AG04449 (cell line): Measurements from ENCODE around the gene FIGN.
A peak's percentile ranks its signal among the peaks of the same experiment; 100 is the strongest.

Experiments
- CTCF ChIA-PET: fragments of 350-600 bp; formaldehyde crosslinking; extraction: SDS; loops from one replicate; lab custom pipeline; 2021; ENCODE audit warnings: antibody characterized with exemption; lab: Yijun Ruan, JAX
- POLR2A ChIA-PET: fragments of 400-600, 350-600 bp; formaldehyde crosslinking; extraction: SDS; loops from one replicate; lab custom pipeline; 2020; ENCODE audit warnings: antibody characterized with exemption, inconsistent platforms; lab: Yijun Ruan, JAX
- DNase-seq: peaks from one replicate; pipeline ENCODE4 v3.0.0-alpha.2; 2010; ENCODE audit warnings: low read depth, low spot score
- H3K4me3 ChIP-seq: 2 replicates; pipeline ENCODE4 v1.5.1; 2011; ENCODE audit warnings: low read depth, mild to moderate bottlenecking, control low read depth, low read length
- CTCF ChIP-seq: IDR thresholded peaks from one replicate; pipeline ENCODE4 v1.5.1; 2011; ENCODE audit warnings: mild to moderate bottlenecking, moderate library complexity, low read length, control low read depth, inconsistent platforms; ENCODE audit not compliant: insufficient read depth; ENCODE audit errors: missing control alignments

FIGN gene

GRCh38 chr2:163606878-163607277, 128.9 kb downstream of the FIGN start:
- ChIA-PET CTCF (interaction anchor here (1.2 kb wide), 1 partner anchor 10 kb away, joined by 3 read pairs; no protein-coding TSS in a partner anchor), POLR2A (no interaction called here)
- TF ChIP-seq CTCF: no peak
- no peak overlapping the region for H3K4me3 ChIP-seq
- DNase-seq: no peak

DNA sequence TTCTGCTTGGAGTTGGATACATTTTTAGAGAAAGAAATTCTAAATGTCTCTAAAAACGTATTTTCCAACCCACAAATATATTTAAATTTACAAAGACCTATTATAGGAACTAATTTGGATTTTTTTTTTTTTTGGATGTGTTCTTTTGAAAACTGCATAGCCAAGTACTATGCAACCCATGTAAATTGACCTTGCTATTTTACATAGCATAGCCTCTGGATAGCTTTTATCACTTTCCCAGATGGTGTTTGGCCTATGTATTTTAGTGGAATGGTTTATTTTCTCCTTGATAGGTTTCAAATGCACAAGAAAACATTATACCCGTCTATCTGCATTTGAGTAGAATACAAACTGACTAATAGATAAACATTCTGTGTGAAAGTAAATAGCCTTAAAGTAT, 130.0 kb downstream of the FIGN start:
- no peak for TF ChIP-seq CTCF
- ChIA-PET POLR2A (no interaction called here), CTCF (interaction anchor here (1.0 kb wide), 1 partner anchor 218 kb away, joined by 3 read pairs; no protein-coding TSS in a partner anchor)
- H3K4me3 ChIP-seq: no peak overlapping the region
- DNase-seq: no peak

GRCh38 chr2:163604941-163605555, 130.8 kb downstream of the FIGN start:
- no peak overlapping the region for H3K4me3 ChIP-seq
- DNase-seq: peak; percentile 34
- ChIA-PET CTCF (interaction anchor here (1.0 kb wide), 1 partner anchor 217 kb away, joined by 3 read pairs; no protein-coding TSS in a partner anchor), POLR2A (no interaction called here)
- TF ChIP-seq CTCF: no peak

DNA sequence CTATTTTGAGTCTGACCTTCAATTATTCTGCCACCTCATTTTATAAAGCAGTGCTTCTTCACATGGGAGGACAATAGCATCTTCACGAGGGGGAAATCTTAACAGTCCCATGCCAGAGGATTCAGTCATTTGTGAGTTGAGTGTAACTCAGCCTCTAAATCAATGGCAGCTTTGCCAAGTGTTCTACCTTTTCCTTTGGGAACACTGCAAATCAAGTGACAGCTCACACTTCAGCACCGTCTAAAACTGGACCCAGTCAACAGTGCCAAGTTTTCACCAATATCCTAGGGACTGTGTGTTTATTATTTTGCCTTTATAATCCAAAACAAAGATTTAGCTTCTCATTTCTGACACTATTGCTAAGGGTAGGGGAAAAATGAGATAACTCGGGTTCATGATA, 133.6 kb downstream of the FIGN start:
- POLR2A ChIA-PET: no interaction called here
- no peak overlapping the region for H3K4me3 ChIP-seq
- DNase-seq: no peak
- CTCF ChIA-PET: interaction anchor here (1.0 to 1.2 kb wide), 3 partner anchors 14 to 256 kb away, joined by 3 read pairs; no protein-coding TSS in a partner anchor
- no peak for TF ChIP-seq CTCF

DNA sequence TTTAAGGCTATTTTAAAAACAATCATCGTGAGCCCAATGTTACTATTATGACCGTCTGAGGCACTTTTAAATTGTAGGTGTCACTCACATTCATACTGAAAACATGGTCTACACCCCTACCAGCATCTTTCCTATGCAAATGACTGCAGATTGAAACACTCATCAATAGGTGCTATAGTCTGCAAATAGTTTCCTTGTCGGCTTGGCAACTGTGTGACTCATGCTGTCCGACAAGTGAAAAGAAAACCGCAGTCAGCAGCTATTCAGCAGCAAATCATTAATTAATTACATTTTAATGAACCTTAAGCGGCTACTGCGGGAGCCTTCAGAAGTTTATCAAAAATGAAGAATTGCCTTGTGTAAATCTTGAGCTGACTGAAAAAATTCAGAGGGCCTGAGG, 134.4 kb downstream of the FIGN start:
- no peak for TF ChIP-seq CTCF
- H3K4me3 ChIP-seq: no peak overlapping the region
- no peak for DNase-seq
- ChIA-PET POLR2A (no interaction called here), CTCF (interaction anchor here (1.0 to 1.2 kb wide), 3 partner anchors 14 to 255 kb away, joined by 3 read pairs; no protein-coding TSS in a partner anchor)

GRCh38 chr2:163600801-163601200, 135.0 kb downstream of the FIGN start:
- POLR2A ChIA-PET: no interaction called here
- no peak for DNase-seq
- CTCF ChIA-PET: no interaction called here
- no peak overlapping the region for H3K4me3 ChIP-seq
- no peak for TF ChIP-seq CTCF
